HepG2 (cell line): Measurements from ENCODE around the gene DPH2. TPM values are rescaled to one million over a fixed set of nuclear protein-coding genes. Genes with fewer than 3 reads are reported as not detected.

Source experiments
- ATAC-seq: fragments of 200-7000 bp; cut with Tn5 transposase; 3 replicates; pipeline ENCODE4 v1.9.1; 2020; ENCODE audit warnings: mild to moderate bottlenecking, moderate library complexity
- BruUV-seq: library from RNA; stranded (reverse); fragments of 400-500 nt; replicated peaks from 2 replicates; lab custom pipeline; 2021; lab: Mats Ljungman, UMichigan
- CTCF ChIA-PET: fragments of 300-600 bp; formaldehyde crosslinking; extraction: SDS; loops from one replicate; lab custom pipeline; 2021; ENCODE audit warnings: low total read pairs, inconsistent platforms, low intra/inter-chr PET ratio; lab: Yijun Ruan, JAX
- POLR2A ChIA-PET: fragments of 350-600 bp; sonication (Branson Sonifier 250); formaldehyde crosslinking; loops from one replicate; lab custom pipeline; 2020; ENCODE audit warnings: antibody characterized with exemption, inconsistent platforms; lab: Yijun Ruan, JAX
- DNase-seq: peaks from one replicate; pipeline ENCODE4 v3.0.0-alpha.2; 2015; ENCODE audit warnings: low spot score
- FAIRE-seq: peaks from 3 replicates; lab custom pipeline; 2011; peaks lifted over from hg19 to GRCh38; lab: Jason Lieb, UNC
- H2AFZ ChIP-seq: one replicate; pipeline ENCODE4 v1.6.1; 2011; ENCODE audit warnings: low read length, inconsistent platforms
- H3K27ac ChIP-seq: fragments of 300-600 bp; 3 replicates; pipeline ENCODE4 v1.8.0; 2011; ENCODE audit warnings: mixed run types, mild to moderate bottlenecking, mixed read lengths, low read length, inconsistent platforms; ENCODE audit not compliant: insufficient read depth; ENCODE audit errors: extremely low read length
- H3K27me3 ChIP-seq, 2 experiments: fragments of 200-600 bp in 1 of 2; 2 replicates in 1 of 2; 3 replicates in 1 of 2; pipeline versions ENCODE4 v1.6.0 to v1.8.0; 2011; ENCODE audit warnings: low read length in 2 of 2, mild to moderate bottlenecking in 2 of 2, moderate library complexity in 2 of 2, inconsistent platforms in 1 of 2; ENCODE audit not compliant: insufficient read depth in 2 of 2, control insufficient read depth in 1 of 2
- H3K36me3 ChIP-seq, 2 experiments: fragments of 200-600 bp in 1 of 2; replicated peaks in 1 of 2; 2 replicates in 1 of 2; 3 replicates in 1 of 2; pipeline versions ENCODE4 v1.5.1 to v1.8.0; 2011; ENCODE audit warnings: low read length in 2 of 2, inconsistent platforms in 1 of 2; ENCODE audit not compliant: insufficient read depth in 2 of 2, control insufficient read depth in 1 of 2
- H3K4me1 ChIP-seq: 2 replicates; pipeline ENCODE4 v1.5.1; 2012; ENCODE audit warnings: low read length, inconsistent platforms; ENCODE audit not compliant: insufficient read depth
- H3K4me2 ChIP-seq: 2 replicates; pipeline ENCODE4 v1.6.0; 2011; ENCODE audit warnings: low read depth, low read length, inconsistent platforms
- H3K4me3 ChIP-seq, 3 experiments: fragments of 200-600 bp in 1 of 3; sonication (generic), shearing (Covaris generic) in 1 of 3; replicated peaks in 1 of 3; 2 replicates each; pipeline ENCODE4 v1.5.1; 2011 to 2016; ENCODE audit warnings: low read length in 3 of 3, inconsistent platforms in 2 of 3, low read depth in 2 of 3, mild to moderate bottlenecking in 2 of 3, control low read depth in 1 of 3, mixed read lengths in 1 of 3; ENCODE audit not compliant: insufficient read depth in 1 of 3
- H3K79me2 ChIP-seq: one replicate; pipeline ENCODE4 v1.6.1; 2011; ENCODE audit warnings: low read length, inconsistent platforms; ENCODE audit not compliant: insufficient read depth
- H3K9ac ChIP-seq: 2 replicates; pipeline ENCODE4 v1.6.0; 2011; ENCODE audit warnings: mild to moderate bottlenecking, low read depth, low read length, inconsistent platforms; ENCODE audit not compliant: insufficient read depth
- H3K9me3 ChIP-seq: 2 replicates; pipeline ENCODE4 v1.5.1; 2012; ENCODE audit warnings: mild to moderate bottlenecking, low read length
- H4K20me1 ChIP-seq: 2 replicates; pipeline ENCODE4 v1.6.0; 2011; ENCODE audit warnings: inconsistent platforms, mild to moderate bottlenecking, low read length, moderate library complexity; ENCODE audit not compliant: insufficient read depth
- CTCF ChIP-seq: sonication (generic); formaldehyde crosslinking; IDR thresholded peaks from 2 replicates; pipeline ENCODE4 v1.5.0; 2020; ENCODE audit warnings: mild to moderate bottlenecking, missing genetic modification reagents, moderate library complexity
- EEA1 ChIP-seq: sonication (generic); formaldehyde crosslinking; IDR thresholded peaks from 2 replicates; pipeline ENCODE4 v1.5.1; 2020; ENCODE audit warnings: mild to moderate bottlenecking, missing genetic modification reagents, borderline replicate concordance
- HNRNPK ChIP-seq: fragments of 200-400 bp; formaldehyde crosslinking; IDR thresholded peaks from 2 replicates; pipeline ENCODE4 v1.6.1; 2018; ENCODE audit warnings: low read length, low read depth, moderate library complexity, mild to moderate bottlenecking; ENCODE audit not compliant: poor library complexity, severe bottlenecking
- PCBP1 ChIP-seq: fragments of 200-400 bp; formaldehyde crosslinking; IDR thresholded peaks from 2 replicates; pipeline ENCODE4 v1.6.1; 2017; ENCODE audit warnings: mild to moderate bottlenecking, low read depth, low read length, borderline replicate concordance
- RXRB ChIP-seq: IDR thresholded peaks from 2 replicates; pipeline ENCODE4 v1.6.1; 2016; ENCODE audit warnings: borderline replicate concordance, missing genetic modification reagents, missing compliant biosample characterization
- ZNF138 ChIP-seq: sonication (generic); formaldehyde crosslinking; IDR thresholded peaks from 2 replicates; pipeline ENCODE4 v1.5.0; 2020; ENCODE audit warnings: mild to moderate bottlenecking, low read depth, missing genetic modification reagents
- ZNF275 ChIP-seq: sonication (generic); formaldehyde crosslinking; IDR thresholded peaks from 2 replicates; pipeline ENCODE4 v1.8.0; 2022; ENCODE audit warnings: missing genetic modification reagents, mild to moderate bottlenecking, inconsistent platforms, borderline replicate concordance
- ZNF576 ChIP-seq: sonication (generic); formaldehyde crosslinking; IDR thresholded peaks from 2 replicates; pipeline ENCODE4 v1.4.0; 2020; ENCODE audit warnings: mild to moderate bottlenecking, missing genetic modification reagents
- WGBS: methylation state at CpG from one replicate; pipeline ENCODE4 v1.1.6; 2017; ENCODE audit warnings: low lambda C conversion rate; 5-methylcytosine and 5-hydroxymethylcytosine counted together
- in situ Hi-C: cut with HindIII; loops from 2 replicates; pipeline ENCODE4 v1.10.0; 2017; ENCODE audit warnings: low pct_unique_long_range_greater_than_20kb; ENCODE audit not compliant: extremely low pct_ligation_motif_present
- intact Hi-C: fragments of 100-400 bp; cut with micrococcal nuclease; formaldehyde crosslinking; loops from one replicate; pipeline ENCODE4 v1.10.0; 2022; ENCODE audit not compliant: unreplicated experiment
- polyA plus RNA-seq, 8 experiments: library from polyadenylated mRNA; depleted of rRNA in 3 of 8; stranded (reverse) in 7 of 8; unstranded in 1 of 8; fragments of >200 nt; fragmentation: Illumina TruSeq in 4 of 8; extraction: Trizol in 4 of 8; gene quantifications; 2 replicates each; pipeline versions ENCODE4 v1.2.1 to v1.2.3, GENCODE V29; 2011 to 2016; ENCODE audit warnings: low read depth in 4 of 8, missing spikeins in 1 of 8, mixed read lengths in 1 of 8; ENCODE audit not compliant: insufficient read depth in 1 of 8
- total RNA-seq, 5 experiments: library from RNA; depleted of rRNA; stranded (reverse); fragments of >200 nt; fragmentation: Illumina TruSeq; extraction: Trizol; gene quantifications; 2 replicates each; pipeline ENCODE4 v1.2.3, GENCODE V29; 2016; ENCODE audit warnings: low read depth in 1 of 5

The DPH2 gene
- total and polyA plus RNA-seq, 2 of the 13 experiments (the other 11 are each of a cell fraction or from before 2014, with no cell fraction given) = 32.2 to 38.3 TPM

GRCh38 chr1:43938892-43939587 lies 30.8 kb upstream of the DPH2 start:
- no peak overlapping the region for H3K4me3 ChIP-seq
- no peaks in the 10 kb centered on the region for H3K27me3 ChIP-seq
- no peak overlapping the region for H2AFZ ChIP-seq
- TF ChIP-seq CTCF (CRISPR knock-in tag) (0 out of 2 replicates have a peak, but pooled peaks have one; percentile 8), ZNF138 (CRISPR knock-in tag) (no peak), HNRNPK (peak; percentile 88), PCBP1 (0 out of 2 replicates have a peak, but pooled peaks have one; percentile 61), RXRB (CRISPR knock-in tag) (no peak), ZNF275 (CRISPR knock-in tag) (no peak), EEA1 (no peak), ZNF576 (no peak)
- TF ChIP-seq, all 625 proteins: peak for 3
- 75% methylated on average over 3 of the region's 3 CpGs for WGBS
- Histone ChIP-seq H3K9ac (no peak overlapping the region), H3K4me1 (peaks cover 29% of the 10 kb centered on the region), H3K4me2 (no peak overlapping the region), H3K9me3 (no peaks in the 10 kb centered on the region), H3K27ac (no peak overlapping the region), H3K79me2 (no peaks in the 10 kb centered on the region), H3K36me3 (no peaks in the 10 kb centered on the region), H4K20me1 (no peaks in the 10 kb centered on the region)
- ATAC-seq (no peak), DNase-seq (no peak), FAIRE-seq (no peak)
- in situ Hi-C loops = no loop called here
- POLR2A ChIA-PET = interaction anchor here (0.9 kb wide), 1 partner anchor 9 kb away, joined by 3 read pairs; no protein-coding TSS in a partner anchor
- intact Hi-C loops = loop anchor here (10.0 kb wide), 1 partner anchor 96 kb away; the partner anchor contains the start of gene SLC6A9
- CTCF ChIA-PET = no interaction called here
- no TSS peak for BruUV-seq
